GM12873 (cell line): ENCODE data around the gene SHLD1.

Source experiments
- TF ChIP-seq, protein P1 (sequence below): IDR thresholded peaks from 2 replicates; pipeline ENCODE4 v1.5.1; 2012; ENCODE audit warnings: low read depth, mild to moderate bottlenecking, moderate library complexity, low read length, control low read depth; ENCODE audit not compliant: insufficient read depth; ENCODE audit errors: missing control alignments

SHLD1 gene

DNA sequence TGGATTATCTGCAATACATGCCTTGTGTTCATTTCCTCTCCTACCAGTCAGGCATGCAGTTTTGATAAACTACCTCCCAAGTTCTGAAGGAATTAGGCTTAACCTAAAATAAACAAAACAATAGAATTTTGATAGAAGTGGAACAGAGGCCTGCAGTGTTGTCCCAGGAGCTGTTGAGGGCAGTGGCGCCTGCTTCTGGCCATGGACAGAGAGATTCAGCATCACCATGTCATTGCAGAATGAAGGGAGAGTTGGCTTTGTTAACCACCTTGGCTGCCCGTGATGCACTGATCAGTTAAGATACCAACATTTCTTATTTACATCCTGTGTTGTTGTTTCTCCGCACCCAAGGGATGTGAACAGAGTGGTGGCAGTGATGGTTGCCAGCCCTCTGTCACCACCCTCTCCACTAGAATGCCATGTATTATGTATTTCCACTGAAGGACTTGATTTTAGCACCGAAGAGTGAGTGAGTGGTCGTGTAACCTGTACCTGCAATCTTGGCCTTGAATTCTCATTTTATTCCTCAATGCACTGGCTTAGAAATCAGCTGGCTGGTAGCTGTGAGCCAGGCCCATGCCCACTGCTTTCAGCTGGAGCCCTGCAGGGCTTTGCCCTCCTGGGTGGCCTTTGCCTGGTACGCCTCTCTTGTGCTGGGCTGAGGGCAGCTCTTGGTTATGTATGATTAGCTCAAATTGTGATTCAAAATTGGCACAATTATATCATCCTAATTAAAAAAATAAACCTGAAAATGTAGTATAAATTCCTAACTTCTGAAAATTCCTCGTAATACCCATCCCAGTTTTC, 56.5 kb downstream of the SHLD1 start:
- TF ChIP-seq, protein P1, sequence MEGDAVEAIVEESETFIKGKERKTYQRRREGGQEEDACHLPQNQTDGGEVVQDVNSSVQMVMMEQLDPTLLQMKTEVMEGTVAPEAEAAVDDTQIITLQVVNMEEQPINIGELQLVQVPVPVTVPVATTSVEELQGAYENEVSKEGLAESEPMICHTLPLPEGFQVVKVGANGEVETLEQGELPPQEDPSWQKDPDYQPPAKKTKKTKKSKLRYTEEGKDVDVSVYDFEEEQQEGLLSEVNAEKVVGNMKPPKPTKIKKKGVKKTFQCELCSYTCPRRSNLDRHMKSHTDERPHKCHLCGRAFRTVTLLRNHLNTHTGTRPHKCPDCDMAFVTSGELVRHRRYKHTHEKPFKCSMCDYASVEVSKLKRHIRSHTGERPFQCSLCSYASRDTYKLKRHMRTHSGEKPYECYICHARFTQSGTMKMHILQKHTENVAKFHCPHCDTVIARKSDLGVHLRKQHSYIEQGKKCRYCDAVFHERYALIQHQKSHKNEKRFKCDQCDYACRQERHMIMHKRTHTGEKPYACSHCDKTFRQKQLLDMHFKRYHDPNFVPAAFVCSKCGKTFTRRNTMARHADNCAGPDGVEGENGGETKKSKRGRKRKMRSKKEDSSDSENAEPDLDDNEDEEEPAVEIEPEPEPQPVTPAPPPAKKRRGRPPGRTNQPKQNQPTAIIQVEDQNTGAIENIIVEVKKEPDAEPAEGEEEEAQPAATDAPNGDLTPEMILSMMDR: no peak

DNA sequence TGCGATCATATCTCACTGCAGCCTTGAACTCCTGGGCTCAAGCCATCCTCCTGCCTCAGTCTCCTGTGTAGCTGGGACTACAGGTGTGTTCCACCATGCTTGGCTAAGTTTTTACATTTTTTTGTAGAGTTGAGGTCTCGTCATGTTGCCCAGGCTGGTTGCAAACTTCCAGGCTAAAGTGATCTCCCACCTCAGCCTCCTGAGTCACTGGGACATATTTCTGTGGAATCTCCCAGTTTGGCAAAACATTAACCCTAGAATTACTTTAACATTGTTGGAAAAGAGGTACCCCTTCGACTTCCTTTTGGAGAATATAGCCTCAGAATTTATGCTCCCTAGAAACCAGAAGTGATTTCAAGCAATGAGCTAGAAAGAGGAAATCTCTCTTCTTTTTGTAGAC, 57.2 kb downstream of the SHLD1 start:
- TF ChIP-seq, protein P1: no peak

DNA sequence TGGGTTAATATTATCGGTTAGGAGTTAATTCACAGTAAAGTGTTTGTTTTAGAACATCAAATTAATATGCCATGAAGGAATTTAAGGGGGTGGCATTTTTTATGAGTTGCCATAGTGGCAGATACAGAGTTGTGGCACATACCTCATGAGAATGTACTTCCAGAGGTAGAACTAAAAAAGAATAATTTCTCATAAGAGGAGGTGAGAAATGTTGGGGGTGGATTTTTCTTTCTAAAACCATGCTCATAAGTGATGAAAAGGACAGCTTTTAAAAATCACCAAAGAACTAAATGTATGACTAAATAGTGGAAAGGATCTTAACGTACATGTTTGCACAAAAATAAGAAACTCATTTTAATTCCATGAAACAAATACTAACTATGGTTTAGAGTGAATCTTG, 58.7 kb downstream of the SHLD1 start:
- TF ChIP-seq, protein P1: no peak

DNA sequence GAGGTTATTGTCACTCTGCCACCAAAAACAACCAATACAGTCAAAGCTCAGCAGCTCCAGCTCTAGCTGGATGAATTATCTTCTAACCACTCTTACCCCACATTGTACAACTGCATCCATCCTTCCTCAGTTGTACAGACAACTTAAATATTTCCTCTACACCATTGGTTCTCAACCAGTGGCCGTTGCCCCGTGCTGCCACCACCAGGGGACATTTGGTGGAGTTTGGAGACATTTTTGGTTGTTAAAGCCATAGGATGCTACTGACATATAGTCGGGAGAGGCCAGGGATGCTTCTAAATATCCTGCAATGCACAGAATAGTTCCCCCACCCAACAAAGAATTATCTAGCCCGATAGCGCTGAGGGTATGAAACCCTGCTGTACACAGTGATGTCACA, 59.3 kb downstream of the SHLD1 start:
- TF ChIP-seq, protein P1: no peak

DNA sequence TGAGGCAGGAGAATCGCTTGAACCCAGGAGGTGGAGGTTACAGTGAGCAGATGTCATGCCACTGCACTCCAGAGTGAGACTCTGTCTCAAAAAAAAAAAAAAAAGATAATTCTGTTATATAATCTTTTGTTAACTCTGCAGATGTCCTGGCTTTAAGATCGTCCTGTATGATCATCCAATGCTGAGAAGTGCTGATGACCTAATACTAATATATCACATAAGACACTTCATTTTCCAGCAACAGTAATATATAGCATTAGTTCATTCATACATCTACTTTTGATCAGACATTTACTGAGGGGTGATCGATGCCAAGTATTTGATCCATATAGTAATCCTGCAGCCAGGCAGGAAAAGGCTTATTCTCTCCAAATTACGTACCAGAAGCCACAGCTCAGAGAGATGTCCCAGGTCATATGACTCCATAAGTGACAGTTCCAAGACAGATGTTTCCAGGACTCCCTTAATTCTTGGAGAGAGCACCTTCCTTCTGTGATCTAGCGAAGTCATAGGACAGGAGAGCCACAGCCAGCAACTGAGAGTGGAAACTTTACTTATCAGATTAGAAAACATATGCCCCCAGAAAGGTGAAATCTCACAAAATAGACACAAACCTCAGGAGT, 60.7 kb downstream of the SHLD1 start:
- TF ChIP-seq, protein P1: no peak

DNA sequence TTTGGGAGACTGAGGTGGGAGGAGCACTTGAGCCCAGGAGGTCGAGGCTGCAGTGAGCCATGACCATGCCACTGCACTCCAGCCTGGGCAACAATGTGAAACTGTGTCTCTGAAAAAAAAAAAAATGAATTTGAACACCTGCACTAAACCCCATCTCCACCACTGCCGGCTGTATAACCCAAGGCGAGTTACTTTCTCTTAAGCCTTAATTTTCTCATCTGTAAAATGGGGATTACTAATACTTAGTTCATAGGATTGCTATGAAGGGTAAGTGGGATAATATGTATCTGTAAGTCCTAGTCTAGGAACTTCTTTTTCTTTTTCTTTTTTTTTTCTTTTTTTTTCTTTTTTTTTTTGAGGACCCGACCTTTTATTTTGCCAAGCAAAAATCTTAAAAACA, 61.5 kb downstream of the SHLD1 start:
- TF ChIP-seq, protein P1: no peak

DNA sequence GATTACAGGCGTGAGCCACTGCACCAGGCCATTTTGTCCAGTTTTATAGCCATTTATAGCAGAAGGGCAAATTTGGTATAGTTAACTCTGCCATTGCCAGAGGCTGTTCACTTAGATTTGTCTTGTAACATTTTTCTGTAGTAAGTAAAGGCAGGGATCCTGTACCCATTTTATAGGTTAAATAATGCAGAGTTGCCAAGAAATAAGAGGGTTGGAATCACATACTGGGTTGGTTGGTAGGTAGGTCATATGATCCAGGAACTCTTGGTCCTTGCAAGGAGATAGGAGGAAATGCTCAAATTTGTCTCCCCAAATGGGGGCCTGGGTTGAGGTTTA, 68.1 kb downstream of the SHLD1 start:
- TF ChIP-seq, protein P1: no peak
